ENCODE results near the gene CCDC170.
"Not testable (repeated sequence)": the region's sequence is repeated elsewhere in the genome, so short reads cannot be mapped to it uniquely, and the experiment has no call there.

Gene CCDC170

GRCh38 chr6:151451950-151452749 is 41.7 kb upstream of the CCDC170 start, which contains the start of gene RMND1:
TSS of gene RMND1 (minus strand) at chr6:151452126. CDS start at chr6:151445811, 6,315 bp downstream.
- peak; percentile 100 for DNase-seq (ENCODE audit: low read depth)
- peak within 1 kb of the TSS; percentile 99 for H3K4me3 ChIP-seq (ENCODE audit: low read length)
- TF ChIP-seq CTCF (IDR thresholded peaks at IDR 0.05; ENCODE audit: insufficient read depth, low read depth, low read length, missing control alignments), result no peak

- no peak for TF ChIP-seq CTCF (IDR thresholded peaks at IDR 0.05; ENCODE audit: insufficient read depth, low read depth, low read length, missing control alignments)
- peak overlapping the region; percentile 88 for H3K4me3 ChIP-seq (ENCODE audit: low read length)
- peak; percentile 50 for DNase-seq (ENCODE audit: low read depth)
Observed at GRCh38 chr6:151452750-151453427, 40.9 kb upstream of the CCDC170 start.

- not testable (repeated sequence) for DNase-seq (ENCODE audit: low read depth); H3K4me3 ChIP-seq (ENCODE audit: low read length)
Observed at GRCh38 chr6:151455751-151456398, 37.9 kb upstream of the CCDC170 start.

DNA sequence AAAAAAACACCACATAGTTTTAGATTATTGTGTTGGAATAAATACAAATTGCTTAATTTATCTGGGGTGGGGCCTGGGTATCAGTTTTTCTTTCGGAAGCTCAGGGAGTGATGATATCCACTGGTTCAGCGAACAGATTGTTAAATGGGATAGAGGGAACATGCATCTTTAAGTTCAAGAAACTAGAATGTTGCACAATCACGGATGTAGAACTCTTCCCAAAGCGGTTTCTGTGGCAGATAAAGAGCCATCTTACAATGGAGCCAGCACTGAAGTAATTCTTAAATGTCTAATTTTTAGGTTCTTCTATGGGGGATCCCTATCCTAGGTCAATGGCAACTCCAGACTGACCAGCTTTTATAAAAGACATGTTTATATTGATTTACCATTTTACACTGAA is 32.1 kb upstream of the CCDC170 start:
- TF ChIP-seq CTCF (IDR thresholded peaks at IDR 0.05; ENCODE audit: insufficient read depth, low read depth, low read length, missing control alignments), result no peak
- no peak overlapping the region for H3K4me3 ChIP-seq (ENCODE audit: low read length)
- DNase-seq (ENCODE audit: low read depth), result no peak

- H3K4me3 ChIP-seq (ENCODE audit: low read length), result no peak overlapping the region
- TF ChIP-seq CTCF (IDR thresholded peaks at IDR 0.05; ENCODE audit: insufficient read depth, low read depth, low read length, missing control alignments), result no peak
- DNase-seq (ENCODE audit: low read depth), result no peak
Observed at GRCh38 chr6:151464702-151465101, 29.1 kb upstream of the CCDC170 start.

DNA sequence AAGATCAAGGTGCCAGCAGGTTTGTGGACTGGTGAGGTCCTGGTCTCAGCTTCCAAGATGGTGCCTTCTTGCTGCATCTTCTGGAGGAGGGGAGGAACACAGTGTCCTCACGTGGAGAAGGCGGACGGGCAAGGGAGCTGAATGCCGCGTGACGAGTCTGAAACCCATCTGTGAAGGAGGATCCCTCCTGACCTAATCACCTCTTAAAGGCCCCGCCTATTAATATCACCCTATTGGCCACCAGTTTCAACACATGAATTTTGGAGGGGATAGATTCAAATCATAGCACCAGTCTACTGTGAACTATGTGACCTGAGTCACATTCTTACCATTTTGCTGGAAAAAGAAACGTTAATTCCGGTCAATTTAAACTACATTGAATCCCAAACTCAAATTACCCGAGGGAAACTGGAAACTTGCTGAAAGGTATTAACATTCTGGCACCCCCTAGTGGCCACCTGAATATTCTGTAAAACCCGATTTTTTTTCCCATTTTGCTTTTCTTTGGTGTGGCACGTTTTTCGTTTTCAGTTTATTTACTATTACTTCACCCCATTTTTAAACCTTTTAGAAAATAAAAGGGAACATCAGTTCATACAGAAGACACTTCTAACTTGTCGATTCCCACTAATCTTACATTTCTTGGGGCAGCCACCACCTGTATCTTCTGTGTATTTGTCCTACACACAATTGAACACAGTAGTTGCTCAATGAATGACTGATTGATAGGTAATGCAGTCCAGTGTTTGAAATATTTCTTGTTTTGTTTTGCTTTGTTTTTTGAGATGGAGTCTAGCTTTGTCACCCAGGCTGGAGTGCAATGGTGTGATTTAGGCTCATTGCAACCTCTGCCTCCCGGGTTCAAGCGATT is 17.9 kb upstream of the CCDC170 start:
- no peak overlapping the region for H3K4me3 ChIP-seq (ENCODE audit: low read length)
- peak; percentile 48 for DNase-seq (ENCODE audit: low read depth)
- TF ChIP-seq CTCF (IDR thresholded peaks at IDR 0.05; ENCODE audit: insufficient read depth, low read depth, low read length, missing control alignments), result peak; percentile 67

All from epithelial cell of esophagus (primary cell).